Measurements from ENCODE around the gene ATP6V0A4. TPM values are rescaled to one million over a fixed set of nuclear protein-coding genes. Genes with fewer than 3 reads are reported as not detected.

The ATP6V0A4 gene
- total RNA-seq, 4 donors from 2014 or later, result not detected

DNA sequence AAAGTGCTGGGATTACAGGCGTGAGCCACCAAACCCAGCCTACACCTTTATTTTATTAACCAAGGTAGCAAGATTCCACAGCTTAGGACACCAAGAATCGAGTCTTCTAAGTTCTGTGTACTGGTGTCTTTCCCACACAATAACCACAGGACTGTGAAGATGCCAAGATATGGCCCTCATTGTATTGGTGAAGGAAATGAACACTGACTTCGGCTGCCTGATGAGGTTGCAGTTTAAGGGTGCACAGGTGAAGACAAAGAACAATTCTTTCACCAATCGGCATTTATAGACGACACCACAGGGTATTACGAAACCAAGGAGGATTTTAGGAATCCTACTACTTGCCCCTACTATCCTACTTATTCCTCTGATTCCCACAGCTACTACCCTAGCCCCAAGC is 49.3 kb downstream of the ATP6V0A4 start:
- Histone ChIP-seq H3K27ac (no peak overlapping the region), H3K4me3 (no peak overlapping the region), H3K9me3 (no peaks in the 10 kb centered on the region), H3K36me3 (no peaks in the 10 kb centered on the region), H3K27me3 (no peaks in the 10 kb centered on the region), H3K4me1 (no peaks in the 10 kb centered on the region)
- intact Hi-C loops (cut with DNase I; ENCODE audit: low total_unique reads), result no loop called here
- in situ Hi-C loops (cut with MboI; ENCODE audit: low sequenced_read_pairs in 4 of 4), result loop anchor here in 2 of 4 donors (25.0 kb wide), 2 partner anchors 586 to 1136 kb away; no protein-coding TSS in a partner anchor
- ATAC-seq (no peak), DNase-seq (no peak)
- TF ChIP-seq POLR2A (IDR thresholded peaks at IDR 0.05), result no peak
- TF ChIP-seq, protein P1, sequence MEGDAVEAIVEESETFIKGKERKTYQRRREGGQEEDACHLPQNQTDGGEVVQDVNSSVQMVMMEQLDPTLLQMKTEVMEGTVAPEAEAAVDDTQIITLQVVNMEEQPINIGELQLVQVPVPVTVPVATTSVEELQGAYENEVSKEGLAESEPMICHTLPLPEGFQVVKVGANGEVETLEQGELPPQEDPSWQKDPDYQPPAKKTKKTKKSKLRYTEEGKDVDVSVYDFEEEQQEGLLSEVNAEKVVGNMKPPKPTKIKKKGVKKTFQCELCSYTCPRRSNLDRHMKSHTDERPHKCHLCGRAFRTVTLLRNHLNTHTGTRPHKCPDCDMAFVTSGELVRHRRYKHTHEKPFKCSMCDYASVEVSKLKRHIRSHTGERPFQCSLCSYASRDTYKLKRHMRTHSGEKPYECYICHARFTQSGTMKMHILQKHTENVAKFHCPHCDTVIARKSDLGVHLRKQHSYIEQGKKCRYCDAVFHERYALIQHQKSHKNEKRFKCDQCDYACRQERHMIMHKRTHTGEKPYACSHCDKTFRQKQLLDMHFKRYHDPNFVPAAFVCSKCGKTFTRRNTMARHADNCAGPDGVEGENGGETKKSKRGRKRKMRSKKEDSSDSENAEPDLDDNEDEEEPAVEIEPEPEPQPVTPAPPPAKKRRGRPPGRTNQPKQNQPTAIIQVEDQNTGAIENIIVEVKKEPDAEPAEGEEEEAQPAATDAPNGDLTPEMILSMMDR (IDR thresholded peaks at IDR 0.05 in 4 of 5, conservative IDR thresholded peaks at IDR 0.05 in 1 of 5), result no peak

DNA sequence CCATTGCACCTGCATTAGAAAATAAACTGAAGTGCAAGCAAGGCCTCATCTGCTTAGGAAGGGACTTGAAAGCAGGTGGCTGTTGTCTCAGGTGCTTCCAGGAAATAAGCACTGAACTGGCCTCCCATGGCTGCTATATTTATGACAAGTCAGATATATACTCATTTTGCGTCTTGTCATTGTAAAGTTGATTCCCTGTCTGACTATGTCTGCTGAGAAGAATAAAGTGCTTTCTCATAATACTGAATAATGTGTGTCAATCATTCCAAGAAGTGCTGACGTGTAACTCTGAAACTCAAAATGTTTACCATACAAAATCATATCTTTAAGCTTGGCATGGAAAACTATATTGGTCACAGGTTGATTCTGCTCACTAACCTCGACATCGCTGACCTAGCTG is 51.9 kb downstream of the ATP6V0A4 start:
- H3K9me3 ChIP-seq, result no peaks in the 10 kb centered on the region

DNA sequence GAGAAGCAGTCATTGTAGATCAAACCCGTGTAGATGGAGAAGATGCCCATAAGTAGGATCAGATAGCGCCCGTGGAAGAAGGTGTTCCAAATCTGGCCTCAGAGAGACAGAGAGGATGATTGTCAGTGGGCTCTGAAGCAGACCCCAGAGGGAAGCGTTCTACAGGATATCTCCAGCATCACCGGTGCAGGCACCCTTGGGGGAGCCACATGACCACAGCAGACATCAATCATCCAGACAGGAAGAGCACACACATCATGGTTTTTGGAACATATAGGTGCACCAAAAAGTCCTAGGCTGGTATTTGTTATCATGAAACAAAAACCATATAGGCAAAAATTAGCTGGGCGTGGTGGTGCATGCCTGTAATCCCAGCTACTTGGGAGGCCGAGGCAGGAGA is 52.8 kb downstream of the ATP6V0A4 start:
- no peak for TF ChIP-seq POLR2A (IDR thresholded peaks at IDR 0.05)
- TF ChIP-seq, protein P1 (IDR thresholded peaks at IDR 0.05 in 4 of 5, conservative IDR thresholded peaks at IDR 0.05 in 1 of 5), result no peak
- in situ Hi-C loops (cut with MboI; ENCODE audit: low sequenced_read_pairs in 4 of 4) (loop anchor here in 2 of 4 donors (25.0 kb wide), 2 partner anchors 583 to 1133 kb away; no protein-coding TSS in a partner anchor), intact Hi-C loops (cut with DNase I; ENCODE audit: low total_unique reads) (no loop called here)
- DNase-seq, result no peak
- Histone ChIP-seq H3K4me1 (no peaks in the 10 kb centered on the region), H3K4me3 (no peak overlapping the region), H3K27me3 (no peaks in the 10 kb centered on the region), H3K27ac (no peak overlapping the region), H3K36me3 (no peaks in the 10 kb centered on the region), H3K9me3 (no peaks in the 10 kb centered on the region)
- ATAC-seq, result no peak

More for the DNA sequence above, 51.9 kb downstream of the ATP6V0A4 start:
- ATAC-seq (no peak), DNase-seq (no peak)
- intact Hi-C loops (cut with DNase I; ENCODE audit: low total_unique reads) (no loop called here), in situ Hi-C loops (cut with MboI; ENCODE audit: low sequenced_read_pairs in 4 of 4) (loop anchor here in 2 of 4 donors (25.0 kb wide), 2 partner anchors 584 to 1134 kb away; no protein-coding TSS in a partner anchor)
- no peaks in the 10 kb centered on the region for H3K36me3 ChIP-seq
- no peak overlapping the region for H3K27ac ChIP-seq
- H3K4me1 ChIP-seq, result no peaks in the 10 kb centered on the region
- no peaks in the 10 kb centered on the region for H3K27me3 ChIP-seq
- no peak overlapping the region for H3K4me3 ChIP-seq
- TF ChIP-seq, protein P1 (IDR thresholded peaks at IDR 0.05 in 4 of 5, conservative IDR thresholded peaks at IDR 0.05 in 1 of 5), result no peak
- TF ChIP-seq POLR2A (IDR thresholded peaks at IDR 0.05), result no peak

DNA sequence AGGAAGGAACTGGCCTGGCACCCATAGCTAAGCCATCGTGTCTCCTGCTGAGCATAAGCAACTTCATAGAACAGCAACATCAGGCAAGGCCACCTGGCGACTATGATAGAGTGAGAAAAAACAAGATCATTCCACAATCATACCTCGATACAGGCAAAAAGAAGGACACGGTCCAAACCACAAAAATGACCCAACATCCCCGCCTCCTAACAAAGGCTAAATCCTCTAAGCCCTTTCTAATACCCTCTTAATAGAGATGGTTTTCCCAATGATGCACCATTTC is 56.6 kb downstream of the ATP6V0A4 start:
- H3K36me3 ChIP-seq, result no peaks in the 10 kb centered on the region
- no peak overlapping the region for H3K4me3 ChIP-seq
- H3K27me3 ChIP-seq, result no peaks in the 10 kb centered on the region
- no peak overlapping the region for H3K27ac ChIP-seq
- H3K9me3 ChIP-seq, result no peaks in the 10 kb centered on the region
- intact Hi-C loops (cut with DNase I; ENCODE audit: low total_unique reads) (no loop called here), in situ Hi-C loops (cut with MboI; ENCODE audit: low sequenced_read_pairs in 4 of 4) (loop anchor here in 2 of 4 donors (25.0 kb wide), 2 partner anchors 579 to 1129 kb away; no protein-coding TSS in a partner anchor)
- H3K4me1 ChIP-seq, result no peaks in the 10 kb centered on the region
- DNase-seq (no peak), ATAC-seq (no peak)
- no peak for TF ChIP-seq POLR2A (IDR thresholded peaks at IDR 0.05)
- TF ChIP-seq, protein P1 (IDR thresholded peaks at IDR 0.05 in 4 of 5, conservative IDR thresholded peaks at IDR 0.05 in 1 of 5), result no peak

DNA sequence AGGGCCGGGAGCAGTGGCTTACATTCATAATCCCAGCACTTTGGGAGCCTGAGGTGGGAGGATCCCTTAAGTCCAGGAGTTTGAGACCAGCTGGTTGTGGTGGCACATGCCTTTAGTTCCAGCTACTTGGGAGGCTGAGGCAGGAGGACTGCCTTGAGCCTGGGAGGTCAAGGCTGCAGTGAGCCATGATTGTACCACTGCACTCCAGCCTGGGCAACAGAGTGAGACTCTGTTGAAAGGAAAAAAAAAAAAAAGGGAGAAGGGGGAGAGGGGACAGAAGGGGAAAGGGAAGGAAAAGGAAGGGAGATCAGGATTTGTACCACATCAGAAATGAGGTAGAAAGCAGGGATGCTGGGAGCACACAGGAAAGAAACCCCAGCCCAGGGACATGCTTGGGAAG is 58.1 kb downstream of the ATP6V0A4 start:
- ATAC-seq (no peak), DNase-seq (no peak)
- intact Hi-C loops (cut with DNase I; ENCODE audit: low total_unique reads) (loop anchor here (5.0 kb wide), 1 partner anchor 838 kb away; no protein-coding TSS in a partner anchor), in situ Hi-C loops (cut with MboI; ENCODE audit: low sequenced_read_pairs in 4 of 4) (loop anchor here in 3 of 4 donors (10.0 to 25.0 kb wide), 4 partner anchors 565 to 1128 kb away; no protein-coding TSS in a partner anchor)
- Histone ChIP-seq H3K4me3 (no peak overlapping the region), H3K36me3 (no peaks in the 10 kb centered on the region), H3K27ac (no peak overlapping the region), H3K4me1 (no peaks in the 10 kb centered on the region), H3K9me3 (no peaks in the 10 kb centered on the region), H3K27me3 (no peaks in the 10 kb centered on the region)
- no peak for TF ChIP-seq POLR2A (IDR thresholded peaks at IDR 0.05)
